HepG2 (cell line): ENCODE data around the gene GAS2L2. TPM values are rescaled to one million over a fixed set of nuclear protein-coding genes. Genes with fewer than 3 reads are reported as not detected.

Source experiments
- DR1 ChIP-seq: sonication (generic); formaldehyde crosslinking; IDR thresholded peaks from 2 replicates; pipeline ENCODE4 v1.8.0; 2021; ENCODE audit warnings: mild to moderate bottlenecking, missing genetic modification reagents, inconsistent platforms
- KMT2B ChIP-seq: IDR thresholded peaks from 2 replicates; pipeline ENCODE4 v1.6.1; 2016; ENCODE audit warnings: missing genetic modification reagents, missing compliant biosample characterization
- SOX13 ChIP-seq, 3 experiments: fragments of 450-650 bp in 1 of 3; sonication (generic) in 1 of 3; formaldehyde crosslinking in 1 of 3; IDR thresholded peaks in 2 of 3; conservative IDR thresholded peaks in 1 of 3; 2 replicates each; pipeline versions ENCODE4 v1.5.0 to v1.6.1; 2016 to 2020; ENCODE audit warnings: antibody characterized with exemption in 1 of 3, mild to moderate bottlenecking in 1 of 3, missing compliant biosample characterization in 1 of 3, missing genetic modification reagents in 1 of 3, moderate library complexity in 1 of 3
- SRSF4 ChIP-seq: fragments of 200-400 bp; formaldehyde crosslinking; IDR thresholded peaks from one replicate; pipeline ENCODE4 v1.6.1; 2018; ENCODE audit warnings: mild to moderate bottlenecking, low read depth, low read length, moderate library complexity; ENCODE audit not compliant: poor library complexity, severe bottlenecking
- ZNF564 ChIP-seq: sonication (generic); formaldehyde crosslinking; IDR thresholded peaks from 2 replicates; pipeline ENCODE4 v1.8.1; 2023; ENCODE audit warnings: mild to moderate bottlenecking, missing genetic modification reagents
- polyA plus RNA-seq, 8 experiments: library from polyadenylated mRNA; depleted of rRNA in 3 of 8; stranded (reverse) in 7 of 8; unstranded in 1 of 8; fragments of >200 nt; fragmentation: Illumina TruSeq in 4 of 8; extraction: Trizol in 4 of 8; gene quantifications; 2 replicates each; pipeline versions ENCODE4 v1.2.1 to v1.2.3, GENCODE V29; 2011 to 2016; ENCODE audit warnings: low read depth in 4 of 8, missing spikeins in 1 of 8, mixed read lengths in 1 of 8; ENCODE audit not compliant: insufficient read depth in 1 of 8
- total RNA-seq, 5 experiments: library from RNA; depleted of rRNA; stranded (reverse); fragments of >200 nt; fragmentation: Illumina TruSeq; extraction: Trizol; gene quantifications; 2 replicates each; pipeline ENCODE4 v1.2.3, GENCODE V29; 2016; ENCODE audit warnings: low read depth in 1 of 5
- TF ChIP-seq, protein P1 (sequence below): sonication (generic); formaldehyde crosslinking; IDR thresholded peaks from 2 replicates; pipeline ENCODE4 v1.4.0; 2020; ENCODE audit warnings: mild to moderate bottlenecking, missing genetic modification reagents, borderline replicate concordance

GAS2L2 gene
- total and polyA plus RNA-seq, 2 of the 13 experiments (the other 11 are each of a cell fraction or from before 2014, with no cell fraction given): not detected

DNA sequence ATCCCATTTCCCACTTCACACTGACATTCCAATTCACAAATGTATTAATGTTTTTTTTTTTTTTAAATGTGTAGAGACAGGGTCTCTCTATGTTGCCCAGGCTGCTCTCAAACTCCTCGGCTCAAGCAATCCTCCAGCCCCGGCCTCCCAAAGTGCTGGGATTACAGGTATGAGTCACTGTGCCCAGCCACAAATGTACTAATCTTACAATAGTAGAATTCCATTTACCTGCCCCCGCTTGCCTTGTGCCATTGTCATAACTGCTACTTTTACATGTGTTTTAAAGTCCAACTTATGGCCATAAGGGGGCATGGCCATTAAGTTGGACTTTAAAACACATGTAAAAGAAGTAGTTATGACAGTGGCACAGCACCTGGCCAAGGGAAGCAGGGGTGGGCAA lies 37.8 kb upstream of the GAS2L2 start (continued):
- TF ChIP-seq KMT2B (no peak), ZNF564 (CRISPR knock-in tag) (no peak), SRSF4 (no peak), SOX13 (IDR thresholded peaks at IDR 0.05) (no peak), SOX13 (CRISPR knock-in tag; conservative IDR thresholded peaks at IDR 0.05 in 1 of 2, IDR thresholded peaks at IDR 0.05 in 1 of 2) (no peak), DR1 (CRISPR knock-in tag) (no peak)
- TF ChIP-seq, protein P1, sequence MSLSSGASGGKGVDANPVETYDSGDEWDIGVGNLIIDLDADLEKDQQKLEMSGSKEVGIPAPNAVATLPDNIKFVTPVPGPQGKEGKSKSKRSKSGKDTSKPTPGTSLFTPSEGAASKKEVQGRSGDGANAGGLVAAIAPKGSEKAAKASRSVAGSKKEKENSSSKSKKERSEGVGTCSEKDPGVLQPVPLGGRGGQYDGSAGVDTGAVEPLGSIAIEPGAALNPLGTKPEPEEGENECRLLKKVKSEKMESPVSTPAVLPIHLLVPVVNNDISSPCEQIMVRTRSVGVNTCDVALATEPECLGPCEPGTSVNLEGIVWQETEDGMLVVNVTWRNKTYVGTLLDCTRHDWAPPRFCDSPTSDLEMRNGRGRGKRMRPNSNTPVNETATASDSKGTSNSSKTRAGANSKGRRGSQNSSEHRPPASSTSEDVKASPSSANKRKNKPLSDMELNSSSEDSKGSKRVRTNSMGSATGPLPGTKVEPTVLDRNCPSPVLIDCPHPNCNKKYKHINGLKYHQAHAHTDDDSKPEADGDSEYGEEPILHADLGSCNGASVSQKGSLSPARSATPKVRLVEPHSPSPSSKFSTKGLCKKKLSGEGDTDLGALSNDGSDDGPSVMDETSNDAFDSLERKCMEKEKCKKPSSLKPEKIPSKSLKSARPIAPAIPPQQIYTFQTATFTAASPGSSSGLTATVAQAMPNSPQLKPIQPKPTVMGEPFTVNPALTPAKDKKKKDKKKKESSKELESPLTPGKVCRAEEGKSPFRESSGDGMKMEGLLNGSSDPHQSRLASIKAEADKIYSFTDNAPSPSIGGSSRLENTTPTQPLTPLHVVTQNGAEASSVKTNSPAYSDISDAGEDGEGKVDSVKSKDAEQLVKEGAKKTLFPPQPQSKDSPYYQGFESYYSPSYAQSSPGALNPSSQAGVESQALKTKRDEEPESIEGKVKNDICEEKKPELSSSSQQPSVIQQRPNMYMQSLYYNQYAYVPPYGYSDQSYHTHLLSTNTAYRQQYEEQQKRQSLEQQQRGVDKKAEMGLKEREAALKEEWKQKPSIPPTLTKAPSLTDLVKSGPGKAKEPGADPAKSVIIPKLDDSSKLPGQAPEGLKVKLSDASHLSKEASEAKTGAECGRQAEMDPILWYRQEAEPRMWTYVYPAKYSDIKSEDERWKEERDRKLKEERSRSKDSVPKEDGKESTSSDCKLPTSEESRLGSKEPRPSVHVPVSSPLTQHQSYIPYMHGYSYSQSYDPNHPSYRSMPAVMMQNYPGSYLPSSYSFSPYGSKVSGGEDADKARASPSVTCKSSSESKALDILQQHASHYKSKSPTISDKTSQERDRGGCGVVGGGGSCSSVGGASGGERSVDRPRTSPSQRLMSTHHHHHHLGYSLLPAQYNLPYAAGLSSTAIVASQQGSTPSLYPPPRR: no peak
